Measurements from ENCODE around the gene ANO3.

- TF ChIP-seq CTCF (IDR thresholded peaks at IDR 0.05) (no peak), EZH2 (IDR thresholded peaks at IDR 0.05; ENCODE audit: borderline replicate concordance, insufficient read depth, low read depth, low read length, poor library complexity, severe bottlenecking) (no peak)
Observed at GRCh38 chr11:26510756-26511155, 178.8 kb downstream of the ANO3 start.
